ENCODE results near the gene FASTKD3. TPM values are rescaled to one million over a fixed set of nuclear protein-coding genes. Genes with fewer than 3 reads are reported as not detected.

Gene FASTKD3
- polyA plus RNA-seq, 1 donor from 2014 or later = 11.2 TPM

GRCh38 chr5:7814816-7815215, 54.0 kb downstream of the FASTKD3 start:
- Mint-ChIP-seq H3K4me1 (no peaks in the 10 kb centered on the region), H3K9me3 (no peaks in the 10 kb centered on the region), H3K27me3 (peaks cover 6% of the 10 kb centered on the region), H3K36me3 (peaks cover 6% of the 10 kb centered on the region), H3K4me3 (no peak overlapping the region), H3K27ac (no peak overlapping the region)

GRCh38 chr5:7813576-7813975, 55.3 kb downstream of the FASTKD3 start:
- Mint-ChIP-seq H3K27me3 (peaks cover 7% of the 10 kb centered on the region), H3K27ac (no peak overlapping the region), H3K9me3 (no peaks in the 10 kb centered on the region), H3K4me3 (no peak overlapping the region), H3K4me1 (no peaks in the 10 kb centered on the region), H3K36me3 (peaks cover 6% of the 10 kb centered on the region)

- no peak overlapping the region for H3K4me3 Mint-ChIP-seq
- peaks cover 7% of the 10 kb centered on the region for H3K27me3 Mint-ChIP-seq
- no peak overlapping the region for H3K27ac Mint-ChIP-seq
- peaks cover 6% of the 10 kb centered on the region for H3K36me3 Mint-ChIP-seq
- H3K4me1 Mint-ChIP-seq = no peaks in the 10 kb centered on the region
- H3K9me3 Mint-ChIP-seq = no peaks in the 10 kb centered on the region
Observed at GRCh38 chr5:7813007-7813406, 55.8 kb downstream of the FASTKD3 start.

- Mint-ChIP-seq H3K4me3 (no peak overlapping the region), H3K27me3 (peaks cover 8% of the 10 kb centered on the region), H3K36me3 (peaks cover 6% of the 10 kb centered on the region), H3K9me3 (no peaks in the 10 kb centered on the region), H3K27ac (no peak overlapping the region), H3K4me1 (no peaks in the 10 kb centered on the region)
Observed at GRCh38 chr5:7811715-7812114, 57.1 kb downstream of the FASTKD3 start.

Other genes with a start within 250 kb of the FASTKD3 start
- gene CFAP90, start 17.9 kb downstream of the FASTKD3 start, polyA plus RNA-seq = not detected
- gene MTRR, start 117 bp upstream of the FASTKD3 start, polyA plus RNA-seq = 27.4 TPM